Muscle of leg (tissue), 11 donors: ENCODE results near the gene IL11. TPM values are rescaled to one million over a fixed set of nuclear protein-coding genes. Genes with fewer than 3 reads are reported as not detected.
A peak's percentile ranks its signal among the peaks of the same experiment; 100 is the strongest.

Experiments
- DNase-seq: peaks from one replicate; pipeline ENCODE4 v3.0.0; 2013
- H3K27ac ChIP-seq: one replicate; pipeline ENCODE4 v1.5.1; 2013; ENCODE audit warnings: mild to moderate bottlenecking, low read length, control low read depth
- H3K27me3 ChIP-seq: one replicate; pipeline ENCODE4 v1.6.1; 2013; ENCODE audit warnings: low read length; ENCODE audit not compliant: control insufficient read depth, insufficient read depth
- H3K36me3 ChIP-seq: one replicate; pipeline ENCODE4 v1.6.1; 2013; ENCODE audit warnings: low read length; ENCODE audit not compliant: control insufficient read depth, insufficient read depth
- H3K4me1 ChIP-seq: one replicate; pipeline ENCODE4 v1.6.1; 2013; ENCODE audit warnings: low read length; ENCODE audit not compliant: control insufficient read depth, insufficient read depth
- H3K4me3 ChIP-seq: one replicate; pipeline ENCODE4 v1.5.1; 2013; ENCODE audit warnings: low read length, control low read depth
- H3K9me3 ChIP-seq: replicated peaks from 2 replicates; pipeline ENCODE4 v1.6.1; 2013; ENCODE audit warnings: low read depth, low read length; ENCODE audit not compliant: control insufficient read depth
- WGBS: methylation state at CpG from one replicate; pipeline ENCODE4 v1.1.5; 2013; ENCODE audit warnings: missing lambda C conversion rate; ENCODE audit not compliant: insufficient coverage; 5-methylcytosine and 5-hydroxymethylcytosine counted together
- polyA plus RNA-seq, 8 donors: library from polyadenylated mRNA; unstranded; fragments of 120-200 nt; gene quantifications; one replicate each; pipeline versions ENCODE4 v1.2.1 to v1.2.3, GENCODE V29; 2013; ENCODE audit warnings: inconsistent platforms in 1 of 8, low replicate concordance in 1 of 8; ENCODE audit not compliant: insufficient read length in 8 of 8, insufficient read depth in 1 of 8
- total RNA-seq: library from RNA; stranded (reverse); fragments of 120-200 nt; gene quantifications from one replicate; pipeline ENCODE4 v1.2.4, GENCODE V29; 2013

Gene IL11
- total and polyA plus RNA-seq, 9 donors, result 0.12 to 0.61 (median 0.36) TPM

GRCh38 chr19:55384131-55384919, 14.1 kb upstream of the IL11 start, which contains the start of gene TMEM238:
TMEM238 (minus strand) TSS chr19:55384292; CDS start chr19:55384259, 33 bp downstream.
- no peak for DNase-seq
- Histone ChIP-seq H3K36me3 (peaks cover 29% of the 10 kb centered on the region), H3K4me1 (peaks cover 49% of the 10 kb centered on the region), H3K4me3 (peak within 1 kb of the TSS; percentile 98), H3K9me3 (no peaks in the 10 kb centered on the region), H3K27me3 (no peaks in the 10 kb centered on the region), H3K27ac (peak within 1 kb of the TSS; percentile 99)
- WGBS, result 20% methylated on average over 72 of the region's 72 CpGs

GRCh38 chr19:55383279-55384130, 13.2 kb upstream of the IL11 start:
- 1% methylated on average over 82 of the region's 88 CpGs for WGBS
- peaks cover 21% of the 10 kb centered on the region for H3K36me3 ChIP-seq
- peak; percentile 72 for DNase-seq

GRCh38 chr19:55382522-55383054, 12.3 kb upstream of the IL11 start:
- peaks cover 10% of the 10 kb centered on the region for H3K27me3 ChIP-seq
- WGBS, result no CpG with 5 or more reads among the region's 3 CpGs
- peaks cover 12% of the 10 kb centered on the region for H3K36me3 ChIP-seq
- no peak overlapping the region for H3K27ac ChIP-seq
- peaks cover 48% of the 10 kb centered on the region for H3K4me1 ChIP-seq
- H3K9me3 ChIP-seq, result no peaks in the 10 kb centered on the region
- H3K4me3 ChIP-seq, result no peak overlapping the region
- no peak for DNase-seq

More at GRCh38 chr19:55383279-55384130, 13.2 kb upstream of the IL11 start:
- peak overlapping the region; percentile 38 for H3K4me3 ChIP-seq
- peaks cover 2% of the 10 kb centered on the region for H3K27me3 ChIP-seq
- H3K4me1 ChIP-seq, result peaks cover 51% of the 10 kb centered on the region
- H3K27ac ChIP-seq, result peak overlapping the region; percentile 3
- H3K9me3 ChIP-seq, result no peaks in the 10 kb centered on the region

DNA sequence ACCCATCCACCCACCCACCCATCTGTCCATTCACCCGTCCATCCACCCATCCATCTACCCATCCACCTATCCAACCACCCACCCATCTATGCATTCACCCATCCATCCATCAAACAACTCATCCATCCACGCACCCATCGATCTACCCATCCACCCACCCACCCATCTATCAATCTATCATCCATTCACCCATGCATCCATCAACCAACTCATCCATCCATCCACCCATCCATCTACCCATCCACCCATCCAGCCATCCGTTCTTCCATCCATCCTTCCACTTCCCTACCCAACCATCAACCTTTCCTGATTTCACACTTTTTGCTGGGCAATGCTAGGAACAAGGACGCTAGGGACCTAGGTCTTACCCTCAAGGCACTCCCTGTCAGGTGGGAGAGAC, 11.8 kb upstream of the IL11 start:
- Histone ChIP-seq H3K27ac (no peak overlapping the region), H3K9me3 (no peaks in the 10 kb centered on the region)
- 97% methylated on average over 5 of the region's 5 CpGs for WGBS

DNA sequence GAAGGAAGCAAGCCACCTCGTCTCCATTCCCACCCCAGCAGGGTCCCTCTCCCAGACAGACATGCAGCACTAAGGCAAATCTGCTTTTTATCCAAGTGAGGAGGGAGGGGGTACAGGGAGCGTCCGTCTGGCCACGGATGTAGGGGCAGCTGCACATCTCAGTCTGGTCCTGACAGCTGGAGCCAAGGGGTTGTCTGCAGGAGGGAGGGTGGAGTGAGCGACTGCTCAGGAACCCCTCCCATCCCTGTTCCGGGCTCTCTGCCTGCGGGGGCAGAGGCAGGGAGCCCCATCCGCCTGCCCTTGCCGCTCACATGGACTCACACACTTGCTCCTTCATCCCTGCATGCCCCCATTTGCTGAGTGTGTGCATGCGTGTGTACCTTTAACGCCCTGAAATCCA, 8.9 kb upstream of the IL11 start:
- H3K9me3 ChIP-seq, result no peaks in the 10 kb centered on the region
- H3K27me3 ChIP-seq, result peaks cover 32% of the 10 kb centered on the region
- no peaks in the 10 kb centered on the region for H3K36me3 ChIP-seq
- H3K4me1 ChIP-seq, result peaks cover 39% of the 10 kb centered on the region
- peak; percentile 87 for DNase-seq
- no peak overlapping the region for H3K4me3 ChIP-seq
- H3K27ac ChIP-seq, result no peak overlapping the region
- 56% methylated on average over 3 of the region's 11 CpGs for WGBS

More for the DNA sequence above, 11.8 kb upstream of the IL11 start:
- Histone ChIP-seq H3K4me1 (peaks cover 47% of the 10 kb centered on the region), H3K27me3 (peaks cover 12% of the 10 kb centered on the region), H3K36me3 (peaks cover 6% of the 10 kb centered on the region), H3K4me3 (no peak overlapping the region)
- DNase-seq, result no peak

DNA sequence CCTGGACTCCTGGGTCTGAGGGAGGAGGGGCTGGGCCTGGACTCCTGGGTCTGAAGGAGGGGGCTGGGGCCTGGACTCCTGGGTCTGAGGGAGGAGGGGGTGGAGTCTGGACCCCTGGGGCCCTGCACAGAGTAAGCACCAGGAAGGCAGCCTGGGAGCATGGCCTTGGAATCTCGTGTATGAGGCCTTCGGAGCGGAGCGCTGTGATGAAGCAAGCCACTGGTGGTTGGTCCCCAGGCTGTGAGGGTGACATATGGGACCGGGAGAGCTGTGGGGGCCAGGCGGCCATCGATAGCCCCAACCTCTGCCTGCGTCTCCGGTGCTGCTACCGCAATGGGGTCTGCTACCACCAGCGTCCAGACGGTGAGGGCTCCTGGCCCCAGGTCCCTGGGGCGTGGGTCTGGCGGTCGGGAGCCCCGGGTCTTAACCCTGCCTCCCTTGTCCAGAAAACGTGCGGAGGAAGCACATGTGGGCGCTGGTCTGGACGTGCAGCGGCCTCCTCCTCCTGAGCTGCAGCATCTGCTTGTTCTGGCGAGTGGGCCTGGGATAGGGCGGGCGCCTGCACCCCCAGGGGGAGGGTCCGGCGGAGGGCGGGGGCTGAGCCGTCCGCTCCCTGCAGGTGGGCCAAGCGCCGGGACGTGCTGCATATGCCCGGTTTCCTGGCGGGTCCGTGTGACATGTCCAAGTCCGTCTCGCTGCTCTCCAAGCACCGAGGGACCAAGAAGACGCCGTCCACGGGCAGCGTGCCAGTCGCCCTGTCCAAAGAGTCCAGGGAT, 7.3 kb upstream of the IL11 start:
- H3K36me3 ChIP-seq, result no peaks in the 10 kb centered on the region
- H3K4me3 ChIP-seq, result no peak overlapping the region
- H3K9me3 ChIP-seq, result no peaks in the 10 kb centered on the region
- peaks cover 46% of the 10 kb centered on the region for H3K27me3 ChIP-seq
- DNase-seq, result peak; percentile 48
- no peak overlapping the region for H3K27ac ChIP-seq
- WGBS, result 6% methylated on average over 43 of the region's 43 CpGs
- peaks cover 43% of the 10 kb centered on the region for H3K4me1 ChIP-seq

- peaks cover 58% of the 10 kb centered on the region for H3K27me3 ChIP-seq
- no peaks in the 10 kb centered on the region for H3K36me3 ChIP-seq
- no peak within 1 kb of the TSS for H3K4me3 ChIP-seq
- H3K9me3 ChIP-seq, result no peaks in the 10 kb centered on the region
- no peak within 1 kb of the TSS for H3K27ac ChIP-seq
- WGBS, result 48% methylated on average over 18 of the region's 21 CpGs
- no peak for DNase-seq
- H3K4me1 ChIP-seq, result peaks cover 45% of the 10 kb centered on the region
These were observed 6.1 kb upstream of the IL11 start, which contains the start of gene TMEM190 for GRCh38 chr19:55376241-55376933. TMEM190 (plus strand) TSS chr19:55376826; CDS start chr19:55376854, 28 bp downstream.

GRCh38 chr19:55373993-55374757, 3.9 kb upstream of the IL11 start:
- Histone ChIP-seq H3K27me3 (peaks cover 77% of the 10 kb centered on the region), H3K9me3 (no peaks in the 10 kb centered on the region), H3K27ac (no peak overlapping the region), H3K4me3 (no peak overlapping the region), H3K4me1 (peaks cover 49% of the 10 kb centered on the region), H3K36me3 (no peaks in the 10 kb centered on the region)
- 8% methylated on average over 22 of the region's 31 CpGs for WGBS
- no peak for DNase-seq
